K562 (cell line): Measurements from ENCODE around the gene RGS6. TPM values are rescaled to one million over a fixed set of nuclear protein-coding genes. Genes with fewer than 3 reads are reported as not detected.

ENCODE experiments used
- CBX8 ChIP-seq: fragments of 200-600 bp; sonication (generic); IDR thresholded peaks from 2 replicates; pipeline ENCODE4 v1.6.1; 2012; ENCODE audit warnings: borderline replicate concordance, mixed run types, low read depth, mild to moderate bottlenecking, moderate library complexity, mixed read lengths, low read length, control low read depth, inconsistent platforms; ENCODE audit not compliant: poor library complexity, severe bottlenecking; ENCODE audit errors: extremely low read depth
- FOXK2 ChIP-seq, 2 experiments: fragments of 450-650 bp; IDR thresholded peaks in 1 of 2; conservative IDR thresholded peaks in 1 of 2; 2 replicates each; pipeline ENCODE4 v1.6.1; 2016; ENCODE audit warnings: low read depth in 2 of 2, mild to moderate bottlenecking in 1 of 2
- RAD21 ChIP-seq, 2 experiments: fragments of 250-450 bp in 1 of 2; fragments of 450-650 bp in 1 of 2; sonication (Bioruptor Pico) in 1 of 2; formaldehyde crosslinking in 1 of 2; IDR thresholded peaks in 1 of 2; conservative IDR thresholded peaks in 1 of 2; 2 replicates each; pipeline versions ENCODE4 v1.4.0 to v1.8.0; 2020 to 2022; ENCODE audit warnings: mild to moderate bottlenecking in 2 of 2, moderate library complexity in 1 of 2
- ZNF561 ChIP-seq: fragments of 450-650 bp; formaldehyde crosslinking; conservative IDR thresholded peaks from 2 replicates; pipeline ENCODE4 v1.4.0; 2020; ENCODE audit warnings: mild to moderate bottlenecking, moderate library complexity
- polyA plus RNA-seq, 8 experiments: library from polyadenylated mRNA; depleted of rRNA in 4 of 8; stranded (reverse) in 5 of 8; unstranded in 3 of 8; fragments of >200 nt; fragmentation: Nextera tagmentation in 2 of 8; fragmentation: Illumina TruSeq in 1 of 8; extraction: Ambion mirVana in 2 of 8; extraction: Trizol in 1 of 8; gene quantifications; 2 replicates each; pipeline versions ENCODE4 v1.2.1 to v1.2.3, GENCODE V29; 2011 to 2014; ENCODE audit warnings: inconsistent platforms in 1 of 8, missing spikeins in 1 of 8
- total RNA-seq, 7 experiments: library from RNA; depleted of rRNA in 6 of 7; stranded (reverse); fragments of >200 nt in 6 of 7; fragmentation: Illumina TruSeq in 2 of 7; extraction: Trizol in 2 of 7; gene quantifications; 2 replicates each; pipeline versions ENCODE4 v1.2.1 to v1.2.3, GENCODE V29; 2011 to 2021; ENCODE audit warnings: low replicate concordance in 1 of 7
- TF ChIP-seq, protein P1 (sequence below): fragments of 150-350 bp; conservative IDR thresholded peaks from 2 replicates; pipeline ENCODE4 v1.6.1; 2014; ENCODE audit warnings: low read length
- TF ChIP-seq, protein P2 (sequence below): IDR thresholded peaks from 2 replicates; pipeline ENCODE4 v1.6.1; 2014; ENCODE audit warnings: antibody characterized with exemption

RGS6 gene
- total and polyA plus RNA-seq, 9 of the 15 experiments (the other 6 are each of a cell fraction or from before 2014, with no cell fraction given), result not detected

DNA sequence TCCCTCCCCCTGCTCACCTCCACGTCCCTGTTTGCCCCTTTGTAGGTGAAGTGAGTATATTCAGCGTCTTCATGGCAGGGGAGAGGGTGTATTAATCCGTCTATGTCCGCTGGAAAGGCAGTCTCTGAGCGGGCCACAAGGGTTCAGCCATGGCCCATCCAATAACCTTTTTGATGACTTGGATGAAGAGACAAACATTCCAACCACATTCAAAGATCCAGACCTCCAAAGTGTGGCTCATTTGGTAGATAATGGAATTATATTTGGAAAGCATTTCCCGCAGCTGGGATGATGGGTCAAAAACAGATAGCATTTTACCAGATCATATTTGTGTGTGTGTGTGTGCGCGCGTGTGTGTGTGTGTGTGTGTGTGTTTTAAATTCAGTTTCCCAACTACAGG is 615.8 kb downstream of the RGS6 start (continued):
- TF ChIP-seq CBX8 (no peak), FOXK2 (conservative IDR thresholded peaks at IDR 0.05 in 1 of 2, IDR thresholded peaks at IDR 0.05 in 1 of 2; ENCODE audit: low read depth in 2 of 2) (no peak), RAD21 (CRISPR knock-in tag; conservative IDR thresholded peaks at IDR 0.05 in 1 of 2, IDR thresholded peaks at IDR 0.05 in 1 of 2) (peak in 1 of 2 experiments; percentile 37; a peak in 1 of 4 replicates), ZNF561 (no peak)
- TF ChIP-seq, protein P1, sequence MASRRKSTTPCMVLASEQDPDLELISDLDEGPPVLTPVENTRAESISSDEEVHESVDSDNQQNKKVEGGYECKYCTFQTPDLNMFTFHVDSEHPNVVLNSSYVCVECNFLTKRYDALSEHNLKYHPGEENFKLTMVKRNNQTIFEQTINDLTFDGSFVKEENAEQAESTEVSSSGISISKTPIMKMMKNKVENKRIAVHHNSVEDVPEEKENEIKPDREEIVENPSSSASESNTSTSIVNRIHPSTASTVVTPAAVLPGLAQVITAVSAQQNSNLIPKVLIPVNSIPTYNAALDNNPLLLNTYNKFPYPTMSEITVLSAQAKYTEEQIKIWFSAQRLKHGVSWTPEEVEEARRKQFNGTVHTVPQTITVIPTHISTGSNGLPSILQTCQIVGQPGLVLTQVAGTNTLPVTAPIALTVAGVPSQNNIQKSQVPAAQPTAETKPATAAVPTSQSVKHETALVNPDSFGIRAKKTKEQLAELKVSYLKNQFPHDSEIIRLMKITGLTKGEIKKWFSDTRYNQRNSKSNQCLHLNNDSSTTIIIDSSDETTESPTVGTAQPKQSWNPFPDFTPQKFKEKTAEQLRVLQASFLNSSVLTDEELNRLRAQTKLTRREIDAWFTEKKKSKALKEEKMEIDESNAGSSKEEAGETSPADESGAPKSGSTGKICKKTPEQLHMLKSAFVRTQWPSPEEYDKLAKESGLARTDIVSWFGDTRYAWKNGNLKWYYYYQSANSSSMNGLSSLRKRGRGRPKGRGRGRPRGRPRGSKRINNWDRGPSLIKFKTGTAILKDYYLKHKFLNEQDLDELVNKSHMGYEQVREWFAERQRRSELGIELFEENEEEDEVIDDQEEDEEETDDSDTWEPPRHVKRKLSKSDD, result no peak
- TF ChIP-seq, protein P2, sequence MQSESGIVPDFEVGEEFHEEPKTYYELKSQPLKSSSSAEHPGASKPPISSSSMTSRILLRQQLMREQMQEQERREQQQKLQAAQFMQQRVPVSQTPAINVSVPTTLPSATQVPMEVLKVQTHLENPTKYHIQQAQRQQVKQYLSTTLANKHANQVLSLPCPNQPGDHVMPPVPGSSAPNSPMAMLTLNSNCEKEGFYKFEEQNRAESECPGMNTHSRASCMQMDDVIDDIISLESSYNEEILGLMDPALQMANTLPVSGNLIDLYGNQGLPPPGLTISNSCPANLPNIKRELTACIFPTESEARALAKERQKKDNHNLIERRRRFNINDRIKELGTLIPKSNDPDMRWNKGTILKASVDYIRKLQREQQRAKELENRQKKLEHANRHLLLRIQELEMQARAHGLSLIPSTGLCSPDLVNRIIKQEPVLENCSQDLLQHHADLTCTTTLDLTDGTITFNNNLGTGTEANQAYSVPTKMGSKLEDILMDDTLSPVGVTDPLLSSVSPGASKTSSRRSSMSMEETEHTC, result no peak
